K562 (cell line): ENCODE data around the gene MARCHF9.

Source experiments
- HDAC8 ChIP-seq: fragments of 450-650 bp; IDR thresholded peaks from 2 replicates; pipeline ENCODE4 v1.6.1; 2016; ENCODE audit warnings: mild to moderate bottlenecking, missing genetic modification characterization, moderate library complexity, missing compliant biosample characterization
- PML ChIP-seq: IDR thresholded peaks from 2 replicates; pipeline ENCODE4 v1.6.1; 2012; ENCODE audit warnings: low read length, inconsistent platforms

DNA sequence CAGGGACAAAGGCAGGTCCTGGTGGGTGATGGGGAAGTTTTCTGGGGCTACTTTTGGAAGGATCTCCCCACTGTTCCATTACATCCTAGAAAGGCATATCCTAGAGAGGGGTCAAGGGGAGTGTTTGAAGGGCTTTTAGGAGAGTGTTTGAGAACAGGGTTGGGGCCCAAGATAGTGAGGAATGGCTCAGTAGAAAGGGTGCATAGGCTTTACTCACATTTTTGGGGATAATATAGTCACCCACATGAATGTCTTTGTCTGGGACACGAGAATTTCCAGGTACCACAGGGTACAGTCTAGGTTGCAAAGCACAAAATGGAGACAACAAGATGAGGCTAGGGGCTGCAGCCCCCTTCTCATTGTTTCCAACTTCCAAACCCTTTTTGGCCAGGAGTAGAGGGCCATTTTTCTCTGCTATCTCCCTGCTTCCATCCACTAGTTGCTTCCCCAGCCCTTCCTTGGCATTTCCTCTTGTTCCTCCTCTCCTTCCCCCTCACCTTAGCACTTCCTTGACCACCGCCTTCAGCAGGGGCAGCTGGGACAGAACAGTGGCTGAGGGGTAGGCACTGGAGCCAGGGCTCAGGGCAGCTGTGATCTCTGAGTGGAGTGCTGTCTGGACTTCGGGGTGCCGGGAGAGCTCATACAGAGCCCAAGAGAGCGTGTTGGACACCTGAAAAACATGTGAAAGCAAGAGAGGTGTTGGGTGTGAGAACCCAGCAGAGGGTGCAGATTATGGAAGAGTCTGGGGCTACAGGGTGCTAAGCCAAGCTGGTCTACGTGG, 9.2 kb downstream of the MARCHF9 start:
- TF ChIP-seq HDAC8 (no peak), PML (no peak)
